DMS114 treated with DMSO at 0.1 percent for 48 hours (cell line): Measurements from ENCODE around the gene CHAF1A.

Experiments used
- DNase-seq: peaks from one replicate; lab custom pipeline; 2025; ENCODE audit not compliant: unreplicated experiment; lab: John Stamatoyannopoulos, UW

CHAF1A gene

DNA sequence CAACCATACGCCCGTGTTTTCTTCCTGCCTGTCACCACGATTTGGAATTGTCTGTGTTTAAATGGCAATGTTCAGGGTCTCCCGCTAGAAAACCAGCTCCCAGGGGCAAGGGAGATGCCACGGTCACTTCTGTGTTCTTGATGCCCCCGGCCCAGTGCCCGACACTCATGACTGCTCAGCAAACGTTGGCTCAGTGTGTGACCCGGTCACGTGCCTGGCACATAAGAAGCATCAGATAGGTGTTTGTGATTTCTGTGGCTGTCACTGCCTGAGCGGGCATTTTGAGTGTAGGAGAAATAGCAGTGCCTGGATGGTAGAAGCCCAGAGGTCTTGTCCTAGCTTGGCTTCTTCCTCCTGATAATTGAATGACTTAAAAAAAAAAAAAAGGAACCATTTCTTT, 85.1 kb downstream of the CHAF1A start:
- no peak for DNase-seq

DNA sequence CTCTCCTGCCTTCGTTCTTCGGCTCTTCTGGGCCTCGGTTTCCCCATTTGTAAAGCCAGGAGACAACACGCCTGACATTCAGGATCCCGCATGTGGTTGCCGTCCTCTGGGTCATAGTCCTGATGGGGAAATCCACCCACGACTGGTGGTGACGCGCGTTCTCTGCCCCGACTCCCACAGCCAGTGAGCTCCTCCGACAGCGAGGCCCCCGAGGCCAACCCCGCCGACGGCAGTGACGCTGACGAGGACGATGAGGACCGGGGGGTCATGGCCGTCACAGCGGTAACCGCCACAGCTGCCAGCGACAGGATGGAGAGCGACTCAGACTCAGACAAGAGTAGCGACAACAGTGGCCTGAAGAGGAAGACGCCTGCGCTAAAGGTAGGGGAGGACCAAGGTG, 86.1 kb downstream of the CHAF1A start:
- DNase-seq: no peak

DNA sequence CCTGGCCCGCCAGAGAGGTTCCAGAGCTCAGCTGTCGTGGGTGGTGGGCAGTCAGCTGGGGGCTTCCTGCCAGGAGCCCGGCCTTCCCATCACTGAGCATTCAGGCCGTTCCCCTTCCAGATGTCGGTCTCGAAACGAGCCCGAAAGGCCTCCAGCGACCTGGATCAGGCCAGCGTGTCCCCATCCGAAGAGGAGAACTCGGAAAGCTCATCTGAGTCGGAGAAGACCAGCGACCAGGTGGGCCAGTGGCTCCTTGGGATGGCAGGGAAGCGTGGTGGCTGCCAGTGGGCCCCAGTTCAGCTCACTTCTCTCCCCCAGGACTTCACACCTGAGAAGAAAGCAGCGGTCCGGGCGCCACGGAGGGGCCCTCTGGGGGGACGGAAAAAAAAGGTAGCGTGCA, 89.0 kb downstream of the CHAF1A start:
- no peak for DNase-seq

DNA sequence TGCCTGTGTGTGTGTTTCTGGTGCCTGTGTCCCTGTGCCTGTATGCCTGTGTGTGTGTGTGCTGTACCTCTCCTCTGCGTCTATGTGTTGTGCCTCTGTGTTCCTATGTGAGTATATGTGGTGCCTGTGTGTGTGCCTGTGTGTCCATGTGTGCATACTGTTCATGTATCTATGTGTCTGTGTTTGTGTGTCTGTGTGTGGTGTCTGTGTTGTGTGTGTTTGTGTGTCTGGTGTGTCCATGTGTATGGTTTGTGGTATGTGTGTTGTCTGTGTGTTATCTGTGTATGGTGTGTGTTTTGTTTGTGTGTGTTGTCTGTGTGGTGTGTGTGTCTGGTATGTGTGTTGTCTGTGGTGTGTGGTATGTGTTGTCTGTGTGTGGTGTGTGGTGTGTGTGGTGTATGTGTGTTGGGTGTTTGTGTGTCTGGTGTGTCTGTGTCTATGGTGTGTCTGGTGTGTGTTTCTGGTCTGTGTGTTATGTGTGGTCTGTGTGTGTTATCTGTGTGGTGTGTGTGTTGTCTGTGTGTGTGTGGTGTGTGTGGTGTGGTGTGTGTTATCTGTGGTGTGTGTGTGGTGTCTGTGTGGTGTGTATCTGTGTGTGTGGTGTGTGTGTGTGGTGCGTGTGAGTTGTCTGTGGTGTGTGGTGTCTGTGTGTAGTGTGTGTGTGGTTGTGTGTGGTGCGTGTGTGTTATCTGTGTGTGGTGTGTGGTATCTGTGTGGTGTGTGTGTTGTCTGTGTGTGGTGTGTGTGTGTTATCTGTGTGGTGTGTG, 90.1 kb downstream of the CHAF1A start:
- DNase-seq: no peak
